WTC11 (cell line): ENCODE measurements around the gene PRSS33. TPM values are rescaled to one million over a fixed set of nuclear protein-coding genes. Genes with fewer than 3 reads are reported as not detected.
A peak's percentile ranks its signal among the peaks of the same experiment; 100 is the strongest.

ENCODE experiments used
- ATAC-seq: fragments of 200-7000 bp; cut with Tn5 transposase; 2 replicates; pipeline ENCODE4 v1.10.0; 2021; ENCODE audit warnings: mild to moderate bottlenecking, moderate library complexity
- CTCF ChIA-PET: fragments of 300-600 bp; sonication (Branson Sonifier 250); formaldehyde crosslinking; loops from one replicate; lab custom pipeline; 2021; ENCODE audit warnings: antibody characterized with exemption; lab: Charles Lee
- POLR2A ChIA-PET: fragments of 350-600 bp; sonication (Branson Sonifier 250); formaldehyde crosslinking; loops from one replicate; lab custom pipeline; 2021; ENCODE audit warnings: antibody characterized with exemption; lab: Charles Lee
- DNase-seq: peaks from one replicate; pipeline ENCODE4 v3.0.0; 2021; ENCODE audit warnings: low spot score
- H3K27ac Mint-ChIP-seq: 2 replicates; pipeline ENCODE4 v1.8.0; 2021; ENCODE audit warnings: mixed read lengths
- H3K27me3 Mint-ChIP-seq: 2 replicates; pipeline ENCODE4 v1.8.0; 2021; ENCODE audit warnings: low read depth, mild to moderate bottlenecking, moderate library complexity, mixed read lengths
- H3K36me3 Mint-ChIP-seq: 2 replicates; pipeline ENCODE4 v1.8.0; 2021; ENCODE audit warnings: mixed read lengths
- H3K4me1 Mint-ChIP-seq: 2 replicates; pipeline ENCODE4 v1.8.0; 2022; ENCODE audit warnings: mixed read lengths
- H3K4me3 Mint-ChIP-seq: 2 replicates; pipeline ENCODE4 v1.8.0; 2021; ENCODE audit warnings: mild to moderate bottlenecking, moderate library complexity, mixed read lengths
- H3K9me3 Mint-ChIP-seq: 2 replicates; pipeline ENCODE4 v1.8.0; 2021; ENCODE audit warnings: mixed read lengths
- AFF4 ChIP-seq: sonication (generic); formaldehyde crosslinking; IDR thresholded peaks from 2 replicates; pipeline ENCODE4 v1.8.1; 2023; ENCODE audit warnings: mild to moderate bottlenecking, missing genetic modification reagents, borderline replicate concordance
- ATF3 ChIP-seq: sonication (generic); formaldehyde crosslinking; conservative IDR thresholded peaks from 2 replicates; pipeline ENCODE4 v1.8.1; 2022; ENCODE audit warnings: mild to moderate bottlenecking, missing genetic modification reagents
- CREM ChIP-seq: sonication (generic); formaldehyde crosslinking; IDR thresholded peaks from 2 replicates; pipeline ENCODE4 v1.8.1; 2022; ENCODE audit warnings: mild to moderate bottlenecking, missing genetic modification reagents, moderate library complexity
- CTCF ChIP-seq: fragments of 200-600 bp; IDR thresholded peaks from 2 replicates; pipeline ENCODE4 v1.8.0; 2022; ENCODE audit warnings: antibody characterized with exemption
- ELF4 ChIP-seq: sonication (generic); formaldehyde crosslinking; IDR thresholded peaks from 2 replicates; pipeline ENCODE4 v1.8.1; 2022; ENCODE audit warnings: low read depth, mild to moderate bottlenecking, moderate library complexity, missing genetic modification reagents
- ESRRA ChIP-seq: sonication (generic); formaldehyde crosslinking; IDR thresholded peaks from 2 replicates; pipeline ENCODE4 v1.8.1; 2022; ENCODE audit warnings: mild to moderate bottlenecking, missing genetic modification reagents, borderline replicate concordance
- ETV6 ChIP-seq: sonication (generic); formaldehyde crosslinking; IDR thresholded peaks from 2 replicates; pipeline ENCODE4 v1.8.1; 2022; ENCODE audit warnings: mild to moderate bottlenecking, missing genetic modification reagents
- FOXJ3 ChIP-seq: sonication (generic); formaldehyde crosslinking; IDR thresholded peaks from 2 replicates; pipeline ENCODE4 v1.9.0; 2021; ENCODE audit warnings: missing genetic modification reagents, mild to moderate bottlenecking, borderline replicate concordance
- FOXK1 ChIP-seq: sonication (generic); formaldehyde crosslinking; IDR thresholded peaks from 2 replicates; pipeline ENCODE4 v1.8.0; 2022; ENCODE audit warnings: mild to moderate bottlenecking, moderate library complexity, missing genetic modification reagents
- FOXP1 ChIP-seq: sonication (generic); formaldehyde crosslinking; IDR thresholded peaks from 2 replicates; pipeline ENCODE4 v1.8.0; 2022; ENCODE audit warnings: missing genetic modification reagents, mild to moderate bottlenecking, moderate library complexity, borderline replicate concordance
- HMGA2 ChIP-seq: fragments of 250-450 bp; sonication (Bioruptor Pico); IDR thresholded peaks from 2 replicates; pipeline ENCODE4 v1.4.0; 2021; ENCODE audit warnings: mild to moderate bottlenecking, moderate library complexity
- HMGXB4 ChIP-seq: sonication (generic); formaldehyde crosslinking; IDR thresholded peaks from 2 replicates; pipeline ENCODE4 v1.8.1; 2023; ENCODE audit warnings: mild to moderate bottlenecking, moderate library complexity, missing genetic modification reagents
- KAT7 ChIP-seq: sonication (generic); formaldehyde crosslinking; IDR thresholded peaks from 2 replicates; pipeline ENCODE4 v1.8.1; 2023; ENCODE audit warnings: missing genetic modification reagents, mild to moderate bottlenecking, borderline replicate concordance
- MAX ChIP-seq: sonication (generic); formaldehyde crosslinking; IDR thresholded peaks from 2 replicates; pipeline ENCODE4 v1.8.0; 2022; ENCODE audit warnings: mild to moderate bottlenecking, missing genetic modification reagents
- MXD4 ChIP-seq: fragments of 250-450 bp; sonication (Bioruptor Pico); IDR thresholded peaks from 2 replicates; pipeline ENCODE4 v1.8.0; 2021; ENCODE audit warnings: mild to moderate bottlenecking, moderate library complexity, borderline replicate concordance
- NFATC4 ChIP-seq: fragments of 250-450 bp; sonication (Bioruptor Pico); IDR thresholded peaks from 2 replicates; pipeline ENCODE4 v1.9.0; 2021; ENCODE audit warnings: mild to moderate bottlenecking
- NFE2L1 ChIP-seq: sonication (generic); formaldehyde crosslinking; IDR thresholded peaks from 2 replicates; pipeline ENCODE4 v1.8.1; 2023; ENCODE audit warnings: missing genetic modification reagents
- NR1H2 ChIP-seq: sonication (generic); formaldehyde crosslinking; IDR thresholded peaks from 2 replicates; pipeline ENCODE4 v1.9.0; 2021; ENCODE audit warnings: mild to moderate bottlenecking, moderate library complexity, missing genetic modification reagents
- PRRX2 ChIP-seq: fragments of 250-450 bp; sonication (Bioruptor Pico); IDR thresholded peaks from 2 replicates; pipeline ENCODE4 v1.8.0; 2021; ENCODE audit warnings: mild to moderate bottlenecking
- SMAD3 ChIP-seq: sonication (generic); formaldehyde crosslinking; IDR thresholded peaks from 2 replicates; pipeline ENCODE4 v1.8.0; 2022; ENCODE audit warnings: missing genetic modification reagents, mild to moderate bottlenecking, borderline replicate concordance
- SP1 ChIP-seq: sonication (generic); formaldehyde crosslinking; conservative IDR thresholded peaks from 2 replicates; pipeline ENCODE4 v1.8.1; 2022; ENCODE audit warnings: missing genetic modification reagents
- ZNF138 ChIP-seq: sonication (generic); formaldehyde crosslinking; conservative IDR thresholded peaks from 2 replicates; pipeline ENCODE4 v1.8.1; 2022; ENCODE audit warnings: mild to moderate bottlenecking, moderate library complexity, missing genetic modification reagents
- ZNF416 ChIP-seq: fragments of 250-450 bp; sonication (Bioruptor Pico); IDR thresholded peaks from 2 replicates; pipeline ENCODE4 v1.9.0; 2021; ENCODE audit warnings: mild to moderate bottlenecking, inconsistent platforms
- total RNA-seq: library from RNA; stranded (reverse); gene quantifications from 3 replicates; pipeline ENCODE4 v1.2.3, GENCODE V29; 2021

The PRSS33 gene
- total RNA-seq, 1 experiment from 2014 or later: 0.24 TPM

GRCh38 chr16:2777903-2778629, 9.3 kb downstream of the PRSS33 start (continued):
- TF ChIP-seq AFF4 (CRISPR knock-in tag) (no peak), NR1H2 (CRISPR knock-in tag) (0 out of 2 replicates have a peak, but pooled peaks have one; percentile 6), ZNF416 (CRISPR knock-in tag) (no peak), SMAD3 (0 out of 2 replicates have a peak, but pooled peaks have one; percentile 20), CREM (CRISPR knock-in tag) (0 out of 2 replicates have a peak, but pooled peaks have one; percentile 8), HMGA2 (CRISPR knock-in tag) (no peak), ZNF138 (CRISPR knock-in tag) (no peak), NFATC4 (no peak), PRRX2 (CRISPR knock-in tag) (no peak)

- Mint-ChIP-seq H3K27me3 (no peaks in the 10 kb centered on the region), H3K9me3 (no peaks in the 10 kb centered on the region), H3K27ac (peak within 1 kb of the TSS; percentile 96), H3K4me1 (peaks cover 23% of the 10 kb centered on the region), H3K36me3 (peaks cover 12% of the 10 kb centered on the region; the same call in 1 of the 2 replicates), H3K4me3 (peak within 1 kb of the TSS; percentile 93)
- CTCF ChIA-PET: interaction anchor here (1.6 to 2.0 kb wide), 2 partner anchors 62 to 150 kb away, joined by 4 to 5 read pairs; no protein-coding TSS in a partner anchor
- ATAC-seq (peak; percentile 75), DNase-seq (peak; percentile 86)
- POLR2A ChIA-PET: interaction anchor here (1.0 kb wide), 1 partner anchor 105 kb away, joined by 3 read pairs; no protein-coding TSS in a partner anchor
- peak; percentile 92 for TF ChIP-seq SP1
- peak; percentile 83 for TF ChIP-seq FOXK1 (CRISPR knock-in tag)
- TF ChIP-seq ELF4 (CRISPR knock-in tag): no peak
- peak; percentile 89; the same call in 1 of the 2 replicates for TF ChIP-seq KAT7 (CRISPR knock-in tag)
- peak; percentile 42; the same call in 1 of the 2 replicates for TF ChIP-seq ETV6 (CRISPR knock-in tag)
- TF ChIP-seq FOXP1 (CRISPR knock-in tag): peak; percentile 20; the same call in 1 of the 2 replicates
- TF ChIP-seq FOXJ3: no peak
- peak; percentile 58; the same call in 1 of the 2 replicates for TF ChIP-seq MAX (CRISPR knock-in tag)
- 0 out of 2 replicates have a peak, but pooled peaks have one; percentile 46 for TF ChIP-seq ESRRA (CRISPR knock-in tag)
- TF ChIP-seq HMGXB4 (CRISPR knock-in tag): peak; percentile 55; the same call in 1 of the 2 replicates
- TF ChIP-seq MXD4 (CRISPR knock-in tag): no peak
- TF ChIP-seq SMAD3: 0 out of 2 replicates have a peak, but pooled peaks have one; percentile 61
- no peak for TF ChIP-seq ATF3 (CRISPR knock-in tag)
- TF ChIP-seq NFE2L1 (CRISPR knock-in tag): peak; percentile 66; the same call in 1 of the 2 replicates
- TF ChIP-seq CTCF: no peak
- 0 out of 2 replicates have a peak, but pooled peaks have one; percentile 17 for TF ChIP-seq CREM (CRISPR knock-in tag)
Measured at GRCh38 chr16:2777231-2777902, 10.0 kb downstream of the PRSS33 start, which contains the start of gene ELOB. Gene ELOB (minus strand): TSS chr16:2777280. CDS start chr16:2777239, 41 bp downstream.
